Ovary (tissue), 3 donors: ENCODE results near the gene METRN.

ENCODE experiments used
- EP300 ChIP-seq: sonication (generic); formaldehyde crosslinking; IDR thresholded peaks from one replicate; pipeline ENCODE4 v1.6.1; 2017; ENCODE audit warnings: antibody characterized with exemption
- TF ChIP-seq, protein P1 (sequence below), 3 donors: fragments of 450-650 bp in 2 of 3; fragments of 200-600 bp in 1 of 3; IDR thresholded peaks; one replicate each; pipeline versions ENCODE4 v1.5.1 to v1.8.0; 2016 to 2022; ENCODE audit warnings: antibody characterized with exemption in 3 of 3, mild to moderate bottlenecking in 1 of 3
- donor health status: DM: no; HTN: no; CAD: no.

GRCh38 chr16:666572-666971 lies 48.3 kb upstream of the METRN start:
- TF ChIP-seq, protein P1, sequence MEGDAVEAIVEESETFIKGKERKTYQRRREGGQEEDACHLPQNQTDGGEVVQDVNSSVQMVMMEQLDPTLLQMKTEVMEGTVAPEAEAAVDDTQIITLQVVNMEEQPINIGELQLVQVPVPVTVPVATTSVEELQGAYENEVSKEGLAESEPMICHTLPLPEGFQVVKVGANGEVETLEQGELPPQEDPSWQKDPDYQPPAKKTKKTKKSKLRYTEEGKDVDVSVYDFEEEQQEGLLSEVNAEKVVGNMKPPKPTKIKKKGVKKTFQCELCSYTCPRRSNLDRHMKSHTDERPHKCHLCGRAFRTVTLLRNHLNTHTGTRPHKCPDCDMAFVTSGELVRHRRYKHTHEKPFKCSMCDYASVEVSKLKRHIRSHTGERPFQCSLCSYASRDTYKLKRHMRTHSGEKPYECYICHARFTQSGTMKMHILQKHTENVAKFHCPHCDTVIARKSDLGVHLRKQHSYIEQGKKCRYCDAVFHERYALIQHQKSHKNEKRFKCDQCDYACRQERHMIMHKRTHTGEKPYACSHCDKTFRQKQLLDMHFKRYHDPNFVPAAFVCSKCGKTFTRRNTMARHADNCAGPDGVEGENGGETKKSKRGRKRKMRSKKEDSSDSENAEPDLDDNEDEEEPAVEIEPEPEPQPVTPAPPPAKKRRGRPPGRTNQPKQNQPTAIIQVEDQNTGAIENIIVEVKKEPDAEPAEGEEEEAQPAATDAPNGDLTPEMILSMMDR (IDR thresholded peaks at IDR 0.05) = no peak
- no peak for TF ChIP-seq EP300
